ENCODE results near the gene OR1F1.
"Not testable (repeated sequence)": the region's sequence is repeated elsewhere in the genome, so short reads cannot be mapped to it uniquely, and the experiment has no call there.

Gene OR1F1

DNA sequence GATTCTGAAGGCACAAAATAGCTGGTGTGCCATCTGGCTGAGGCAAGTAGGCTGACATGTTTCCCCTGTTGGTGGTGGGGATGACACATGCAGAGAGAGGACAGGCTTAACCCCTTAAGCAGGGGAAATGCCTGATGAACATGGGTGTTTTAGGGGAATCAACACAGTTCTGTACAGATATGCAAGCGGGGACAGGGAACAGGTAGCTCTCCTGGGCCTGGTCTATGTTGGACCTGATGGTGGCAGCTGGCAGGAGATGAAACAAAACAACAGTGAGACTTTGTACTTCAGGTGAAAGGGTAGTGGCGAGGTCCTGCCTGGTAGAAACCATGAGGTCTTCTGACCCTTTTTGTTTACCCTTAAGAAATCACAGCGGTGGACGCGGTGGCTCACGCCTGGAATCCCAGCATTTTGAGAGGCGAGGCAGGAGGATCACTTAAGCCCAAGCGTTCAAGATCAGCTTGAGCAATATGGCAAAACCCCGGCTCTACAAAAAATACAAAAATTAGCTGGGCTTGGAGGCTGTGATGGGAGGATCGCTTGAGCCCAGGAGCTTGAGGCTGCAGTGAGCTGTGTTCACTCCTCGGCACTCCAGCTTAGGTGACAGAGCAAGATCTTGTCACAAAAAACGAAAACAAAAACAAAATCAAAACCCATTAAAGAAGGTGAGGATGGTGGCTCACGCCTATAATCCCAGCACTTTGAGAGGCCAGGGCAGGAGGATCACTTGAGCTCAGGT, 10.5 kb downstream of the OR1F1 start:
- no peak for DNase-seq (ENCODE audit: low read depth, low spot score)

GRCh38 chr16:3202903-3203539, 15.0 kb downstream of the OR1F1 start:
- DNase-seq (ENCODE audit: low read depth, low spot score), result no peak

DNA sequence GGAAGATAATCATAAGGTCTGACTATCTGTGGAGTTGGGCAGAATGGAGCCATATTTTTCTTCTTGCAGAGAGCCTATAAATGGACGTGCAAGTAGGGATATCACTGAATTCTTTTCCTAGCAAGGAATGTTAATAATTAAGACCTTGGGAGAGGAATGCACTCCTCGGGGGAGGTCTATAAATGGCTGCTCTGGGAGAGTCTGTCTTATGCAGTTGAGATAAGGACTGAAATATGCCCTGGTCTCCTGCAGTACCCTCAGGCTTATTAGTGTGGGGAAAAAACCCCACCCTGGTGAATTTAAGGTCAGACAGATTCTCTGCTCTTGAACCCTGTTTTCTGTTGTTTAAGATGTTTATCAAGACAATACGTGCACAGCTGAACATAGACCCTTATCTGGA, 17.9 kb downstream of the OR1F1 start:
- not testable (repeated sequence) for DNase-seq (ENCODE audit: low read depth, low spot score)

DNA sequence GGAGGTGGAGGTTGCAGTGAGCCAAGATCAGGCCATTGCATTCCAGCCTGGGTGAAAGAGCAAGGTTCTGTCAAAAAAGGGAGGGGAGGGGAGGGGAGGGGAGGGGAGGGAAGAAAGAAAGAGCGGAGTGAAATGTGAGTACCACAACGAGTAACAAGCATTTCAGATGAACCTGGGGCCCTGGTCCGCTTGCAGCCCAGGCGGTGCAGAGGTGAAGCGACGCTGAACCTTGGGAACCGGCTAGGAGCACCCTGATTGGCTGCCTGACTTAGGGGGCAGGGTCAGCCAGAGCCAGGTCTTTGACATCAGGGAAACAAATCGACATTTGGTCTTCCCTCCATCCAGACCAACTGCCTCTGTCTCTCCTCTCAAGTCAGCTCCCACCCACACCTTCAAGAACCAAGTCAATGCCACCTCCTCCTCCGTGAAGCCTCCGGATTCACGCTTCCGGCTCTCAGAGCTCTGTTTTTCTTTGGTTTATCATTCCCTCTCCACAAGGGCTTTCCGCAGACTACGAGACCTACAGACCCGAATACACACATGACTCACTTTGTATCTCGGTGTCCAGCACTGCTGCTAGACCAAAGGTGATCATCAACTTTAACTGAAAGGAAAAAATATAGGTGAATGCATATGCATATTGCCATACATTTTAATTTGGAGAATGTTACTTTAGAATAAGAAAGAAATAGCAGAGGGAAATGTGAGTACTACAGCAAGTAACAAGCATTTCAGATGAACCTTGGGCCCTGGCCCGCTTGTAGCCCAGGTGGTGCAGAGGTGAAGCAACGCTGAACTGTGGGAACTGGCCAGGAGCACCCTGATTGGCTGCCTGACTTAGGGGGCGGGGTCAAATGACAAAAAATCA, 19.3 kb downstream of the OR1F1 start:
- no peak for DNase-seq (ENCODE audit: low read depth, low spot score)

DNA sequence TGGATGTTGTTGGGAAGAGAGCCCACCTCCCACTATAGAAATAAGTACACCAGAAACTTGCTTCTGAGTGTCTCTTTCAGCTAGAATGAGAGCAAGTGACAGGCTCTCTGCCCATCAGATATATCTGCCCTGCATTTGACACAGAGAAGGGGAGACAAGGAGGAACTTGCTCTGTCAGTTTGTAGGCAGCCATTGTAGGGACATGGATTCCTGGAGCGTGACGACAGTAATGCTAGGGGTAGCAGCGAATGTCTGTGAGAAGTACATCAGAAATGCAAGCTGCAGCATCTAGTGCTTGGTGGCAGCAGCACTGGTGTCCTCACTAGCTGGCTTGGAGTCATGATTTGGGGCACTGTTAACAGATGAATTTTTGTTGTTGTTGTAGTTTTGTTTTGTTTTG, 24.0 kb downstream of the OR1F1 start:
- no peak for DNase-seq (ENCODE audit: low read depth, low spot score)

- DNase-seq (ENCODE audit: low read depth, low spot score), result no peak
Observed at GRCh38 chr16:3212567-3212966, 24.6 kb downstream of the OR1F1 start.

- no peak for DNase-seq (ENCODE audit: low read depth, low spot score)
Observed at GRCh38 chr16:3214904-3215600, 27.0 kb downstream of the OR1F1 start.

GRCh38 chr16:3215601-3216262, 27.7 kb downstream of the OR1F1 start:
- DNase-seq (ENCODE audit: low read depth, low spot score), result no peak

DNA sequence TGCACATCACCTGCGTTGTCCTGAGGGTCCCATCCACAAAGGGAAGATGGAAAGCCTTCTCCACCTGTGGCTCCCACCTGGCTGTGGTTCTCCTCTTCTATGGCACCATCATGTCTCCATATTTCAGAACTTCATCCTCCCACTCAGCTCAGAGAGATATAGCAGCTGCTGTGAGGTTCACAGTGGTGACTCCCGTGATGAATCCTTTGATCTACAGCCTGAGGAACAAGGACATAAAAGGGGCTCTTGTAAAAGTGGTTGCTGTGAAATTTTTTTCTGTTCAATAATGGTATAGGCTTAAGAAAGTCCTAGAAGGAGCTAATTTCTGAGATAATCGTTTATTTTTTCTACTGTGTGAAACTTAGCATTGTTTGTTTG, 28.2 kb downstream of the OR1F1 start:
- no peak for DNase-seq (ENCODE audit: low read depth, low spot score)

DNA sequence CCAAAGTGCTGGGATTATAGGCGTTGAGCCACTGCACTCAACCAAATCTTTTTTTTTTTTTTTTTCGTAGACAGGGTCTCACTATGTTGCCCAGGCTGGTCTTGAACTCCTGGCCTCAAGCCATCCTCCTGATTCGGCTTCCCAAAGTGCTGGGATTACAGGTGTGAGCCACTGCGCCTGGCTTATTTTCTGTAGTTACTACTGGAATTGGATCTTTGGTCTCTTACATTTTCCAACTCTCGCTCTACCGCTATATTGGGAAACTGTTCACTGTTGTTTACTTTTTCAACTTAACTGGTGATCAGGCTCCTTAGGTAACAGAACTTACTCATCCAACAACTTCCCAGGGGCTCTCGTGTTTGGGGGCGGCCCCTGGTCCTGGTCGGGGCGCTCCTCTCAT, 32.8 kb downstream of the OR1F1 start:
- DNase-seq (ENCODE audit: low read depth, low spot score), result no peak

DNA sequence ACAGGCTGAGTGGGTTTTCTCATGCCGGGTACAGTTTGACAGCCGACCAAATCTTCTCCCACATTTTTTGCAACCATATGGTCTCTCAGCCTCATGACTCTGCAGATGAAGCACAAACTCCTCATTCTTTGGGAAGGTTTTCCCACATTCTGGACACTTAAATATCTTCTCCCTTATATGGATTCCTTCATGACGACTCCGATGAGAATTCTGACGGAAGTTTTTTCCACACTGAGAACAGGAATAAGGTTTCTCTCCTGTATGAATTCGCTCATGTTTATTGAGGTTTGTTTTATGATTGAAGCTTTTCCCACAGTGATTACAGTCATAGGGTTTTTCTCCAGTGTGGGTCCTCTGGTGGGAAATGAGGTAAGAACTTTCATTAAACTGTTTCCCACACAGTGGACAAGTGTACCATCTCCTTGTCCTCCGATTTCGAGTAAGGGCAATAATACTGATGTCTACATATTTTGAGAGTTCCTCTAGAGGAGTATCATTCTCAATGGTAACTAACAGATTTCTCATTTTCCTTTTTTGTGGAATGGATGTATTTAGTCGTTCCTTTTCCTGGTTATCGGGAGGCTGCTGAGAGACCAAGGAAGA, 36.0 kb downstream of the OR1F1 start:
- DNase-seq (ENCODE audit: low read depth, low spot score), result no peak

DNA sequence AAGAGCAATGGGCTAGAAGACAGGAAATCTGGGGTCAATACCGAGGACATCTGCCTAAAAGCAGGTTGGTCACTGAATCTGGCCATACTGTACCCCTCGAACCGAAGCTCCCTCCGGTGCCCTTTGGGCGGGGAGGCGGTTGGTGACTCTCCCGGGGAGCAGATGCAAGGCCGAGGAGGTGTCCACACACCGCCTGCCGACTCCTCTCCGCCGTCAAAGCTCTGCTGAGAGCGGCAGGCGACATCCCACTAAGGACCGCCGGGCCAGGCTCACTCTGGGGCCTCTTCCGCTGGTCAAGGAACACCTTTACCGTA, 46.5 kb downstream of the OR1F1 start:
- no peak for DNase-seq (ENCODE audit: low read depth, low spot score)

GRCh38 chr16:3234857-3235561, 47.0 kb downstream of the OR1F1 start, which contains the start of gene ZNF200:
ZNF200 (minus strand) TSS chr16:3235158; CDS start chr16:3233755, 1,403 bp downstream.
- DNase-seq (ENCODE audit: low read depth, low spot score), result peak; percentile 89

- no peak for DNase-seq (ENCODE audit: low read depth, low spot score)
Observed at GRCh38 chr16:3235856-3236669, 48.1 kb downstream of the OR1F1 start.

DNA sequence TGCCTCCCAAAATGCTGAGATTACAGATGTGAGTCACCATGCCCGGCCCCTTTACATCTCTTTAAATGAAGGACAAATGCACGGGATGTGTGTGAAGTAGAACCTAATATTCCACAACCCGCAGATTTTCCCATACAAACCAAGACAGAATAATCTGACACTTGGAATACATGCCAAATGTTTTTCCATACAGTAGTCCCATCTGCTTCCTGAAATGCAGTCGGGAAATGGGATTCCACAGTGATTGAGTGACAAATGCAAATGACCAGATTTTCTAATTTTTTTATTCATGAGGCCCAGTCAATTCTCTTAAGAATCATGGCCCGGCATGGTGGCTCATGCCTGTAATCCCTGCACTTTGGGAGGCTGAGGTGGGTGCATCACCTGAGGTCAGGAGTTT, 53.8 kb downstream of the OR1F1 start:
- DNase-seq (ENCODE audit: low read depth, low spot score), result no peak

GRCh38 chr16:3242709-3243108, 54.7 kb downstream of the OR1F1 start:
- no peak for DNase-seq (ENCODE audit: low read depth, low spot score)

DNA sequence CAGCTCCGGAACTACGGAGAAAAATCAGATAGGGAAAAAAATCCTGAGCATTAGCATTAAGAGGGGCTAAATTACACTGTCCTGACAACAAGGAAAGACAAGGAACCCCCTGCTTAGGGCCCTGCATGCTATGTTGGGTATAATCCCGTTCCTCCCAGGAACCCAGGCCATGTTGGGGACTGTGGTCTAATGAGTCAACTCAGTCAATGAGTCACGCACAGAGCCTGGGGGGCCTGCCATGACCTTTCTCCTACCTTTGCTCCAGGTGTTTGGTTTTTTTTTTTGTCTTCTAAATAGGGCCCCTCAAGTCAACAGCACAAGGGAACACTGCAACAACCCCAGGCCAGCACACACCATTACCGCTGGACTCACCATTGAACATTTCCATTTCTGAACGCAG, 55.9 kb downstream of the OR1F1 start:
- DNase-seq (ENCODE audit: low read depth, low spot score), result no peak

GRCh38 chr16:3246002-3246401, 58.0 kb downstream of the OR1F1 start:
- DNase-seq (ENCODE audit: low read depth, low spot score), result no peak

GRCh38 chr16:3246876-3247275, 58.9 kb downstream of the OR1F1 start:
- no peak for DNase-seq (ENCODE audit: low read depth, low spot score)

- no peak for DNase-seq (ENCODE audit: low read depth, low spot score)
Observed at GRCh38 chr16:3248596-3248995, 60.6 kb downstream of the OR1F1 start.
